ENCODE data around the gene C3.
A peak's percentile ranks its signal among the peaks of the same experiment; 100 is the strongest.
"Not testable (repeated sequence)": the region's sequence is repeated elsewhere in the genome, so short reads cannot be mapped to it uniquely, and the experiment has no call there.

The C3 gene

DNA sequence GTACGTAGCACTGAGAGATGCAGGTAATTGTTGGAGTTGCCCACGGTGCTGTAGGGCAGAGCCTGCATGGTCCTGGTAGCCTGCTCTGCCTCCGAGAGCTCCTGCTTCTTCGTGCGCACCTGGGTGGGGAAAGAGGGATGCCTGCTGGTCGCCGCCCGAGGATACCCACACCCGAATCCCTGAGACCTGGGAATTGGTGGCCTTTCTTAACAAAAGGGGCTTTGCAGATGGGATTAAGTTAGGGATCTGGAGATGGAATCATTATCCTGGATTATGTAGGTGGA, 9.4 kb downstream of the C3 start:
- H3K27ac ChIP-seq: no peak overlapping the region
- no peaks in the 10 kb centered on the region for H3K9me3 ChIP-seq
- TF ChIP-seq, protein P1, sequence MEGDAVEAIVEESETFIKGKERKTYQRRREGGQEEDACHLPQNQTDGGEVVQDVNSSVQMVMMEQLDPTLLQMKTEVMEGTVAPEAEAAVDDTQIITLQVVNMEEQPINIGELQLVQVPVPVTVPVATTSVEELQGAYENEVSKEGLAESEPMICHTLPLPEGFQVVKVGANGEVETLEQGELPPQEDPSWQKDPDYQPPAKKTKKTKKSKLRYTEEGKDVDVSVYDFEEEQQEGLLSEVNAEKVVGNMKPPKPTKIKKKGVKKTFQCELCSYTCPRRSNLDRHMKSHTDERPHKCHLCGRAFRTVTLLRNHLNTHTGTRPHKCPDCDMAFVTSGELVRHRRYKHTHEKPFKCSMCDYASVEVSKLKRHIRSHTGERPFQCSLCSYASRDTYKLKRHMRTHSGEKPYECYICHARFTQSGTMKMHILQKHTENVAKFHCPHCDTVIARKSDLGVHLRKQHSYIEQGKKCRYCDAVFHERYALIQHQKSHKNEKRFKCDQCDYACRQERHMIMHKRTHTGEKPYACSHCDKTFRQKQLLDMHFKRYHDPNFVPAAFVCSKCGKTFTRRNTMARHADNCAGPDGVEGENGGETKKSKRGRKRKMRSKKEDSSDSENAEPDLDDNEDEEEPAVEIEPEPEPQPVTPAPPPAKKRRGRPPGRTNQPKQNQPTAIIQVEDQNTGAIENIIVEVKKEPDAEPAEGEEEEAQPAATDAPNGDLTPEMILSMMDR (IDR thresholded peaks at IDR 0.05): no peak
- no peaks in the 10 kb centered on the region for H3K36me3 ChIP-seq
- H3K4me1 ChIP-seq (ENCODE audit: control insufficient read depth in 1 of 2, insufficient read depth in 1 of 2, low read depth in 1 of 2, low read length in 1 of 2): no peaks in the 10 kb centered on the region
- H3K4me3 ChIP-seq (ENCODE audit: low read depth in 1 of 2, low read length in 1 of 2): no peak overlapping the region
- H3K27me3 ChIP-seq: peaks cover 55% of the 10 kb centered on the region

DNA sequence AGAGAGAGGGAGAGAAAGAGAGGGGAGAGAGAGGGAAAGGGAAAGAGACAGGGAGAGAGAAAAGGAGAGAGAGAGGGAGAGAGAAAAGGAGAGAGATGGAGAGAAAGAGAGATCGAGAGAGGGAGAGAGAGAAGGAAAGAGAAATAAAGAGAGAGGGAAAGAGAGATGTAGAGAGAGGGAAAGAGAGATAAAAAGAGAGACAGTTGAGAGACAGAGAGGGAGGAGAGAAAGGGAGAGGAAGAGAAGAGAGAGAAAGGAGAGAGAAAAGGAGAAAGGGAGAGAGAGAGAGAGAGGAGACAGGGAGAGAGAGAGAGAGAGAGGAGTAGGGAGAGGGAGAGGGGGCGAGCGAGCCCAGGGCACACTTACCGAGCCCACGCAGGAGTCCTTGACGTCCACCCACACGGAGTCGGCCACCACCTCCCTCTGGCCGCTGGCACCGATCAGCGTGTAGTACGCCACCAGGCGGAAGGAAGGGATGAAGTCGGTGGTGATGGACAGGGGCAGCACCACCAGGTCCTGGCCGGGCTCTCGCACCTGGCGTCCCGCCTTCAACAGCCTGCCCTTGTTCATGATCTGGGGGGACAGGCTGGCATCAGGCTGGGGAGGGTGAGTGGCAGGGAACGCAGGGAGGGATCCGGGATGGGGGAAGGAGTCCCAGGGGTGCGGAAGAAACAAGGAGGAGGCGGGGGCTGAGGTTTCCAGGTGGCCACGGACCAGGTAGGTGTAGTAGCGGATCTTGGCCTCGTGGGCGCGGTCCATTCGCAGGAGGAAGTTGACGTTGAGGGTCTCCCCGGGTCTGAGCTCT, 10.0 kb downstream of the C3 start:
- Histone ChIP-seq H3K27ac (no peak overlapping the region), H3K36me3 (no peaks in the 10 kb centered on the region), H3K4me1 (ENCODE audit: control insufficient read depth in 1 of 2, insufficient read depth in 1 of 2, low read depth in 1 of 2, low read length in 1 of 2) (no peaks in the 10 kb centered on the region), H3K9me3 (no peaks in the 10 kb centered on the region), H3K4me3 (ENCODE audit: low read depth in 1 of 2, low read length in 1 of 2) (no peak overlapping the region), H3K27me3 (peaks cover 52% of the 10 kb centered on the region)
- TF ChIP-seq, protein P1 (IDR thresholded peaks at IDR 0.05): peak; percentile 25

DNA sequence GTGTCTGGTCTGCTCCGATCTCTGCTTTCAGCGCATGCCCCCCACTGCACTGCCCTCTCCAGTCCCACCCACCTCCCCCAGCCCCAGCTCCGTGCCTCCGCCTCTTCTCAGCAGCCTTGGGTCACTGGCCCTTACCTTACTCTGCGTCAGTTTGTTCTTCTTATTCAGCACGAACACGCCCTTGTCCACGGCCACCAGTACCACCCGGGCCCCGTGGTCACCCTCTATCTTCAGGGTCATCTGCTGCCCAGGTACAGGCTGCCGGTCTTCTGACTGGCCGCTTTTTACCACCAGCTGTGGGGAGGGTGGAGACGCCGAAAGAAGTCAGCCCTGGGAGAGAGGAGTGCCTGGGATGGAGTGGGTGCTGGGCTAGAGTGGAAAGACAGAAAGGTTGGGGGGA, 10.9 kb downstream of the C3 start:
- H3K27me3 ChIP-seq: peaks cover 52% of the 10 kb centered on the region
- no peaks in the 10 kb centered on the region for H3K4me1 ChIP-seq (ENCODE audit: control insufficient read depth in 1 of 2, insufficient read depth in 1 of 2, low read depth in 1 of 2, low read length in 1 of 2)
- no peaks in the 10 kb centered on the region for H3K9me3 ChIP-seq
- TF ChIP-seq, protein P1 (IDR thresholded peaks at IDR 0.05): no peak
- no peak overlapping the region for H3K4me3 ChIP-seq (ENCODE audit: low read depth in 1 of 2, low read length in 1 of 2)
- H3K27ac ChIP-seq: no peak overlapping the region
- no peaks in the 10 kb centered on the region for H3K36me3 ChIP-seq

DNA sequence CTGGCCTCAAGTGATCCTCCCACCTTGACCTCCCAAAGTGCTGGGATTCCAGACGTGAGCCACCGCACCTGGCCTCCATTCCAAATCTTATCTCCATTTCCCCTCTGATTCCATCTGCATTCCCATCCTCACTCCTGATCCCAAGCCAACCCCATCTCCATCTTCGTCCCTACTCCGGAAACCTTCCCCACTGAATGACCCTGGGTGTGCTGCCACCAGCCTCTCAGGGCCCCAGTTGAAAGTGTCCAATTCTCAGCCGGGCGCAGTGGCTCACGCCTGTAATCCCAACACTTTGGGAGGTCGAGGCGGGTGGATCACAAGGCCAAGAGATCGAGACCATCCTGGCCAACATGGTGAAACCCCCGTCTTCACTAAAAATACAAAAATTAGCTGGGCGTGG, 11.5 kb downstream of the C3 start:
- not testable (repeated sequence) for H3K9me3 ChIP-seq; H3K4me1 ChIP-seq (ENCODE audit: control insufficient read depth in 1 of 2, insufficient read depth in 1 of 2, low read depth in 1 of 2, low read length in 1 of 2); H3K27ac ChIP-seq; H3K4me3 ChIP-seq (ENCODE audit: low read depth in 1 of 2, low read length in 1 of 2); H3K36me3 ChIP-seq
- peaks cover 52% of the 10 kb centered on the region for H3K27me3 ChIP-seq

DNA sequence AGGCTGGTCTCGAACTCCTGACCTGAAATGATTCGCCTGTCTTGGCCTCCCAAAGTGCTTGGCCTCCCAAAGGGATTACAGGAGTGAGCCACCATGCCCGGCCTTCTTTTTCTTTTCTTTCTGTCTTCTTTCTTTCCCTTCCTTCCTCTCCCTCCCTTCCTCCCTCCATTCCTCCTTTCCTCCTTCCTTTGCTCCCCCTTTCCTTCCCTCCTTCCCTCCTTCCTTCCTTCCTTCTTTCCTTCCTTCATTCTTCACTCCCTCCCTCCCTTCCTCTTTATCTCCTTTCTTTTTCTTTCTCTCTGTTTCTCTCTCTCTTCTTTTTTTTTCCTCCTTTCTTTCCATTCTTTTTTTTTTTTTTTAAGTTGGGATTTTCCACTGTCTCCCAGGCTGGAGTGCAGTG, 12.1 kb downstream of the C3 start:
- Histone ChIP-seq H3K27ac (no peak overlapping the region), H3K9me3 (no peaks in the 10 kb centered on the region), H3K27me3 (peaks cover 52% of the 10 kb centered on the region), H3K4me1 (ENCODE audit: control insufficient read depth in 1 of 2, insufficient read depth in 1 of 2, low read depth in 1 of 2, low read length in 1 of 2) (no peaks in the 10 kb centered on the region), H3K4me3 (ENCODE audit: low read depth in 1 of 2, low read length in 1 of 2) (no peak overlapping the region), H3K36me3 (no peaks in the 10 kb centered on the region)
- TF ChIP-seq, protein P1 (IDR thresholded peaks at IDR 0.05): no peak

DNA sequence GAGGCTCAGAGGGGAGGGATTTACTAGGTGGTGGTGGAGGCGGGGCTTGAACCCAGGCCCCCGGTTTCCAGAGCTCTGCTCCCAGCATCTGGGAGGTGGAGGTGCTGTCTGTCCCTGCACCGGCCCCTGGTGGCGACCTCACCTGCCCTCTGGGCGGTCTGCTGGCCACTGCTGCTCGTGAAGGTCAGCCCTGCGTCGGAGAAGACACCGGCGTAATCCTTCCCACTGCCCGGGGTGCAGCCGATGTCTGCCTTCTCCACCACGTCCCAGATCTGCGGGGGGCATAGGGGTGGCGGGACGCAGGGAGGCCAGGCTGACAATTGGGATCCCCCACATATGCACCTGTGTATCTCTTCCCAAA, 12.8 kb downstream of the C3 start:
- Histone ChIP-seq H3K27ac (no peak overlapping the region), H3K9me3 (no peaks in the 10 kb centered on the region), H3K4me3 (ENCODE audit: low read depth in 1 of 2, low read length in 1 of 2) (no peak overlapping the region), H3K4me1 (ENCODE audit: control insufficient read depth in 1 of 2, insufficient read depth in 1 of 2, low read depth in 1 of 2, low read length in 1 of 2) (no peaks in the 10 kb centered on the region), H3K36me3 (no peaks in the 10 kb centered on the region), H3K27me3 (peaks cover 51% of the 10 kb centered on the region)
- TF ChIP-seq, protein P1 (IDR thresholded peaks at IDR 0.05): no peak

Measured in neutrophil (primary cell).